Smooth muscle cell (in vitro differentiated cells): ENCODE results near the gene PBX1. TPM values are rescaled to one million over a fixed set of nuclear protein-coding genes. Genes with fewer than 3 reads are reported as not detected.
A peak's percentile ranks its signal among the peaks of the same experiment; 100 is the strongest.

Experiments
- DNase-seq: peaks from one replicate; lab custom pipeline; 2025; ENCODE audit not compliant: unreplicated experiment; lab: John Stamatoyannopoulos, UW
- H2AFZ ChIP-seq: fragments of 200-600 bp; sonication (generic); 2 replicates; pipeline ENCODE4 v1.6.0; 2016; ENCODE audit warnings: antibody characterized with exemption, low read depth, mild to moderate bottlenecking
- H3F3A ChIP-seq: fragments of 200-600 bp; sonication (generic); 2 replicates; pipeline ENCODE4 v1.6.0; 2017; ENCODE audit warnings: antibody characterized with exemption, low read depth
- H3K27ac ChIP-seq: fragments of 200-600 bp; sonication (generic); 2 replicates; pipeline ENCODE4 v1.5.1; 2016; ENCODE audit warnings: low read depth, mild to moderate bottlenecking
- H3K27me3 ChIP-seq: fragments of 200-600 bp; sonication (generic); 2 replicates; pipeline ENCODE4 v1.6.1; 2016; ENCODE audit warnings: low read depth, mild to moderate bottlenecking
- H3K36me3 ChIP-seq: fragments of 200-600 bp; sonication (generic); 2 replicates; pipeline ENCODE4 v1.5.1; 2016; ENCODE audit warnings: low read depth
- H3K4me1 ChIP-seq: fragments of 200-600 bp; sonication (generic); 2 replicates; pipeline ENCODE4 v1.5.1; 2016; ENCODE audit warnings: low read depth
- H3K4me2 ChIP-seq: fragments of 200-600 bp; sonication (generic); 2 replicates; pipeline ENCODE4 v1.6.0; 2016; ENCODE audit warnings: mild to moderate bottlenecking
- H3K4me3 ChIP-seq: fragments of 200-600 bp; sonication (generic); 2 replicates; pipeline ENCODE4 v1.5.1; 2016; ENCODE audit warnings: mild to moderate bottlenecking
- H3K79me2 ChIP-seq: fragments of 200-600 bp; sonication (generic); 2 replicates; pipeline ENCODE4 v1.6.0; 2016; ENCODE audit warnings: low read depth, mild to moderate bottlenecking
- H3K9ac ChIP-seq: fragments of 200-600 bp; sonication (generic); 2 replicates; pipeline ENCODE4 v1.6.0; 2016; ENCODE audit warnings: low read depth
- H3K9me3 ChIP-seq: fragments of 200-600 bp; sonication (generic); replicated peaks from 2 replicates; pipeline ENCODE4 v1.5.1; 2016; ENCODE audit warnings: low read depth
- H4K20me1 ChIP-seq: fragments of 200-600 bp; sonication (generic); 2 replicates; pipeline ENCODE4 v1.6.0; 2016; ENCODE audit warnings: low read depth
- CTCF ChIP-seq: fragments of 200-600 bp; sonication (generic); IDR thresholded peaks from 2 replicates; pipeline ENCODE4 v1.5.1; 2017; ENCODE audit warnings: borderline replicate concordance, mild to moderate bottlenecking, antibody characterized with exemption; ENCODE audit not compliant: insufficient read depth, poor library complexity, severe bottlenecking
- WGBS: methylation state at CpG from one replicate; pipeline ENCODE4 v1.1.7; 2016; ENCODE audit warnings: low lambda C conversion rate; 5-methylcytosine and 5-hydroxymethylcytosine counted together
- polyA plus RNA-seq: library from polyadenylated mRNA; unstranded; fragments of >200 nt; fragmentation: Nextera tagmentation; extraction: Ambion mirVana; gene quantifications from 2 replicates; pipeline ENCODE4 v1.2.1, GENCODE V29; 2016
- total RNA-seq: library from RNA; depleted of rRNA; stranded (reverse); fragments of >200 nt; gene quantifications from 2 replicates; pipeline ENCODE4 v1.2.3, GENCODE V29; 2014

The PBX1 gene
- total and polyA plus RNA-seq, 2 experiments from 2014 or later: 8.1 to 70.8 TPM

- no peak for TF ChIP-seq CTCF
- H3K79me2 ChIP-seq: peaks cover 80% of the 10 kb centered on the region
- peak overlapping the region; percentile 71 for H3K4me3 ChIP-seq
- peak overlapping the region; percentile 94 for H3K4me2 ChIP-seq
- WGBS: 52% methylated on average over 3 of the region's 3 CpGs
- no peaks in the 10 kb centered on the region for H4K20me1 ChIP-seq
- no peaks in the 10 kb centered on the region for H3K9me3 ChIP-seq
- H3K36me3 ChIP-seq: no peaks in the 10 kb centered on the region
- peak overlapping the region; percentile 15 for H3K9ac ChIP-seq
- H3K4me1 ChIP-seq: peaks cover 44% of the 10 kb centered on the region
- H2AFZ ChIP-seq: peak overlapping the region; percentile 19
- H3F3A ChIP-seq: peaks cover 14% of the 10 kb centered on the region
- DNase-seq: no peak
- H3K27me3 ChIP-seq: no peaks in the 10 kb centered on the region
- H3K27ac ChIP-seq: peak overlapping the region; percentile 13
These were observed 4.0 kb downstream of the PBX1 start for GRCh38 chr1:164562947-164563520.

GRCh38 chr1:164563721-164564360 is 4.9 kb downstream of the PBX1 start:
- H3K9me3 ChIP-seq: no peaks in the 10 kb centered on the region
- no peak for TF ChIP-seq CTCF
- DNase-seq: no peak
- peaks cover 9% of the 10 kb centered on the region for H3F3A ChIP-seq
- peaks cover 88% of the 10 kb centered on the region for H3K79me2 ChIP-seq
- H3K36me3 ChIP-seq: no peaks in the 10 kb centered on the region
- peak overlapping the region; percentile 94 for H3K4me2 ChIP-seq
- H3K4me1 ChIP-seq: peaks cover 40% of the 10 kb centered on the region
- peak overlapping the region; percentile 71 for H3K4me3 ChIP-seq
- H4K20me1 ChIP-seq: no peaks in the 10 kb centered on the region
- H2AFZ ChIP-seq: peak overlapping the region; percentile 19
- H3K27ac ChIP-seq: no peak overlapping the region
- H3K9ac ChIP-seq: peak overlapping the region; percentile 15
- H3K27me3 ChIP-seq: no peaks in the 10 kb centered on the region
- WGBS: 37% methylated on average over 10 of the region's 10 CpGs

GRCh38 chr1:164564378-164564777 is 5.4 kb downstream of the PBX1 start:
- no peak for TF ChIP-seq CTCF
- Histone ChIP-seq H3K9ac (no peak overlapping the region), H3K9me3 (no peaks in the 10 kb centered on the region), H3K27me3 (no peaks in the 10 kb centered on the region), H3K4me1 (peaks cover 40% of the 10 kb centered on the region), H2AFZ (no peak overlapping the region), H3F3A (peaks cover 9% of the 10 kb centered on the region), H3K4me3 (peak overlapping the region; percentile 71), H4K20me1 (no peaks in the 10 kb centered on the region), H3K27ac (no peak overlapping the region), H3K4me2 (peak overlapping the region; percentile 94), H3K36me3 (no peaks in the 10 kb centered on the region), H3K79me2 (peaks cover 94% of the 10 kb centered on the region)
- DNase-seq: no peak
- 88% methylated on average over 3 of the region's 3 CpGs for WGBS
